Ammon's horn (tissue), 1 donor: ENCODE measurements around the gene RHBDL2.
"Not testable (repeated sequence)": the region's sequence is repeated elsewhere in the genome, so short reads cannot be mapped to it uniquely, and the experiment has no call there.

ENCODE experiments used
- DNase-seq: peaks from one replicate; pipeline ENCODE4 v3.0.0-alpha.2; 2016; ENCODE audit warnings: low spot score

The RHBDL2 gene

DNA sequence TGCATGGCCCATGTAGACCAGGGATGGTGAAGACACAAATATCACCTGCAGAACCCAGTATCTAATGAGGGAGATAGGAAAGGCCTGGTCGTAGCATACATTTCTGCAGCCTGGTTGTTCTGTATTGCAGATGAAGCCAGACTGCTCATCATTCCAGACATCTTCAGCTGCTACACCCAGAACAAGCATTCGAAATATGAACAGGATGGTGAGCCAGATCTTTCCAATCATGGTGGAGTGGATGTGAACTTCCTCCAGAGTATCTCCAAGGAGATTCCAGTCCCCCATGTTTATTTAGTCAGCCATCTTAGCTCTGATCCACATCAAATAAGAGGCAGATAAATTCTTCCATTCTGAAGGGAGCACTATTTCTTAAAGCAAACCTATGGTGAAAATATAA lies 65.8 kb downstream of the RHBDL2 start:
- no peak for DNase-seq

DNA sequence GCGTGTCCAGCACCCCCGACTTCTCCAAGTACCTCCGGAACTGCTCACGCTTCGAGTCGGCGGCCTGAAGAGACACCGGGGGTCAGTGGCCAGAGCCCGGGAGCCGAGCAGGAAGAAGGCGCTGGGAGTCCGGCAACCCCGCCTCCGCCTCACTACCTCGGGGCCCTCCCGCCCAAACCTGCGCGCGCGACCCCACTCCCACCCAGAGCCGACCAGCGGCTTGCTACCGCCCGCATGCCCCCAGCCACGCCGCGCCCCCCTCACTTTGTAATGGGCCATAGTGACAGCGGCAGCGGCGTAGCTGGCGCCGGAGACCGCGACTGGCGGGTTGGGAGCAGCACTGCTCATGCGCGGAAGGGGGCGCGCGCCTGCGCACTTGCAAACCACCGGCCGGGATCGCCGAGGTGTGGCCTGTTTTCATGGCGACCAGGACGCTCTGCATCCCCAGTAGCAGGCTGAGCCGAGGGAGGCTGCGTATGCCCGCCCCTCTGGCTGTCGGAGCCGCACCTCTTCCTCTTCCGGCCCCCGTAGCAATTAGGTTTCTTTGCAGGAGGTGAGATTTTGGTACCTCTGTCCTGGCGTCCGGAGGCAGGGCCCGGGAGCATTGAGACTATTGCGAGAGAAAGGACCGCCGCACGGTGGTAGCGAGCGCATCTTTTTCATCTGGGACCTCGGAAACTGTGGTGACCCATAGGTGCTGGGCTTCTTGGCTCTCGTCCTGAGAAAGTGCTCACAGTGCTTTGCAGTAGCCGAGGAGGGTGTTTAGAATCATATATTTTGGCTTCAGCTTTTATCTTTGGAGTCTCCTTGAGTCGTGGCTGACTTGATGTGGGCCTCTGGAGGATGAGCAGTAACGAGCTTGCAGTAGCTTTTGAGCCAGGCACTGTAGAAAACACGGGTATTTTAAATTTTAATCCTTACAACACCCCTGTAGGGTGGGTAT lies 68.3 kb downstream of the RHBDL2 start, which contains the start of gene MYCBP:
MYCBP (minus strand) TSS at position 322 of the 943 bp plus-strand sequence; CDS start at position 279, 43 bp downstream.
- peak; percentile 99 for DNase-seq

DNA sequence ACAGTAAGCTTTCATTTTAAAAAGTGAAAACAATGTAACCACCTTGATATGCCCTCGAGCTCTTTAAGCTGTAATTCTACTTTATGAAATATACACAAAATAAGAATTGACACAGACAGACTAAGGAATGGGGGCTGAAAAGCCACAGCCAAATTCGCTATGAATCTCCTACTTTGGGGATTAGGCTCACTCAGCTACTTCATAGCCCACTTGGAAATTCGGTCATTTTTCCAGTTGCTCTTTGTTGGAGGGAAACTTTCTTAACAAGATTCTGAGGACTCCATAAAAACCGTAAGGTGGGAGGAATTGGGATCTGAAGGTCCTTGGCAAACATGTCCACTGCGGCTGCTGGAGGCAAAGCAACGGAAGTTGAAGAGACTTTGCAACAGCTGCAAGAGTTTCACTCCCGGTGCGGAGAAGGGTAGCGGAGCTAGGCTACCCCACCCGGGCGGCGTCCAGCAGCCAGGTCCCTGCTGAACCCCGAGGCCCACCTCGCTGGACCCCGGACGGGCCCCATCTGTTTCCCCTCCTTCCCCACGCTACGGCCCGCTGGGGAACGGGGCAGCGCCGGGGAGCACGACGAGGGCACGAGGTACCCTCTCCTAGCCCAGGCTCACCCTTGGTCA lies 69.1 kb downstream of the RHBDL2 start:
- DNase-seq: no peak

DNA sequence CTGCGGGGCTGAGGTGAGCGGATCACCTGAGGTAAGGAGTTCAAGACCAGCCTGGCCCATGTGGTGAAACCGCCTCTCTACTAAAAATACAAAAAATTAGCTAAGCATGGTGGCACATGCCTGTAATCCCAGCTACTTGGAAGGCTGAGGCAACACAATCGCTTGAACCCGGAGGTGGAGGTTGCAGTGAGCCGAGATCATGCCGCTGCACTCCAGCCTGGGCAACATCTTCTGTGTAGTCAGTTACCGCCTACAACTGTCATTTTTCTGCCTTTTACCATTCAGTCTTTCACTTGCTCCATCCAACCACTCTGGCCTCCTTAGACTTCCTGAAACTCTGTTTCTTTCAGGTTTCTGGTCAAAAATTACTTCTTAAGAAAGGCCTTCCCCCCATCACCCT lies 70.6 kb downstream of the RHBDL2 start:
- DNase-seq: no peak

- DNase-seq: no peak
Observed at GRCh38 chr1:38867208-38867607, 74.4 kb downstream of the RHBDL2 start.

DNA sequence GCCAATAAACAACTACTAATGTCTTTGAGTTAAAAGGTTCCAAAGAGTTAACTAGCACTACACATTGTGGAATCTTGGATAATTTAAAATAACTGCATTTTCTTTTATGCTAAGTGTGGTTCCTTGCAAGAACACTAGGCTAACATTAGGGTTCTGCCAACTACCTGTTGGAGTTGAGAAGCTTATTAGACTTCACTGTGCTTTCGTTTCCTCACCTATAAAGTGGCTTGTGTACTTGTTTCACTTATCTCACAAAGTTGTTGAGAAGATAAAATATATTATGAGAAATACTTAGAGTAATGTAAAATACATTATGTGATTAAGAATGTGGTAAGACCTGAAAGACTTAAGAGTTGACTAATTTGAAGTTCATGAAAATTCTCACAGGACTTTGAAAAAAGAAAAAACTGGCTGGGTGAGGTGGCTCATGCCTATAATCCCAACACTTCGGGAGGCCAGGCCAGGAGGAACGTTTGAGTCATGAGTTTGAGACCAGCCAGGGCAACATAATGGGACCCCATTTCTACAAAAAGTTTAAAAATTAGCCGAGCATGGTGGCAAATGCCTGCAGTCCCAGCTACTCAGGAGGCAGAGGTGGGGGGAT lies 76.4 kb downstream of the RHBDL2 start:
- no peak for DNase-seq

- no peak for DNase-seq
Observed at GRCh38 chr1:38860454-38860795, 81.2 kb downstream of the RHBDL2 start.

DNA sequence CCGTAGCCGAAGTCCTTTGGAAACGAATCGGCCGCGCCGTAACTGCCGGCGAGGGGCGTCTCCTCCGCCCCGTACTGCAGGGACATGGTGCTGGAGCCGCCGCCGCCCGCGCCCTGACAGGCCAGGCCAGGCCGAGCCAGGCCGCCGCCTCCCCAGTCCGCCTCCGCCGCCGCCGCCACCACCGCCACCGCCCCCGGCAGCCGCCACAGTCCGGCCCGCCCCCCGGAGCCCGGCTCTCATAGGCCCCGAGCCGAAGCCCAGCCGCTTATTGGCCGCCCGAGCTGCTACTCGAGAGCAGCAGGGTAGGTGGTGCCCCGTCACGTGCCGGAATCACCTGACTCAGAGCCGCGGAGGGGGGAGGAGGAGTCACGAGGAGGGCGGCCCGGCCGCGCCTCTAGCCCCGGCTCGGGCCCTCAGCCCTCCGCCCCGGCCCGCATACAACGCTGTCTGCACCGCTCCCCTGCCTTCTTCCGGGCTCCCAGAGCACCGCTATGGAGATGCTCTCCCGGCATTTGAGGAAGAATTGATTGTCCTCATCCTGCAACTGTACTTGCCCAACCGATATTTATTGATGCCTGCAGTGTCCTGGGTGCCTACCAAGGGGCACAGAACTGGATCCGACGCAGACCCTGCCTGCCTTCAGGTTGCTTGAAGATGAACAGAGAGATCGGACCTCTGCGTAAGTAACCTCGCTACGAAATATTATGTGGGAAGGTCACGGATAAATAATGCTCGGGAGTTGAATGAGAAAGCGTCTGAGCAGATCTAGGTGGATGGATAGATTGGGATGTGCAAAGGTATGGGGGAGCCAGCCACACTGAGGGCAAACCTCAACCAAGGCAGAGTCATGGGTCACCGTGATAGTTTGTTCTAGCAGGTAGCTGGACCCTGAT lies 81.8 kb downstream of the RHBDL2 start, which contains the start of gene RRAGC:
RRAGC (minus strand) TSS at position 212 of the 893 bp plus-strand sequence; CDS start at position 86, 126 bp downstream.
- DNase-seq: peak; percentile 98

DNA sequence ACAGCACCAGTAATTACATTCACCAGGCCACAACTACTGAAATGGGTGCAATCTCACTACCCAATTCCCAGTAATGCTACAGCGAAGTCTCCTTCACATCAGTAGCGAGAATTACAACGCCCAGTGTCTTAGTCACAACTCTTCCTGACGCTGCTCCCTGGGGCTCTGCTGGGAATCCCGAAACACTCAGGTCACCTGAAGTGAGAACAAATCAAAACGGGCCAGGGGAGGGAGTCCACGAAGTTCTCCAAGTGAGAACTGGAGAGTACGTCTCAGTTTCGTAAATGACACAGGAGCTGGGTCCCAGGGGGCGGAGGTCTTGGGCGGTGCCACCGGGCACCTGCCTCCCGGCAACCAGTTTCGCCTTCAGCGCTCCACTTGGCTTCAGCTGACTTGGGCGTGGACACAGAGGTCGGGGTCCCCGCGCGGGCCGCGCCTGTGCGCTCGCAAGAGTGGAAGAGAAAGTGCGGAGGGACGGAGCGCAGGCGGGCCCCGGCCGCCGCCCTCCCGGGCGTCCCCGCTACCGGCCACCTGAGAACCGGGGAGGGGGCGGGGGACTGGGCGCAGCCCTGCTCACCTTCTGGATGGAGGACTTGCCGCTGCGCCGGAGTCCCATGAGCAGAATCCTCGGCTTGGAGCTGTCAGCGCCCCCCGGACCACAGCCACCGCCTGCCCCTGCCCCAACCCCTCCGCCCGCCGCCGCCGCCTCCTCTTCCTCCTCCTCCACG lies 82.6 kb downstream of the RHBDL2 start:
- peak; percentile 16 for DNase-seq

- no peak for DNase-seq
Observed at GRCh38 chr1:38852780-38853179, 88.8 kb downstream of the RHBDL2 start.

DNA sequence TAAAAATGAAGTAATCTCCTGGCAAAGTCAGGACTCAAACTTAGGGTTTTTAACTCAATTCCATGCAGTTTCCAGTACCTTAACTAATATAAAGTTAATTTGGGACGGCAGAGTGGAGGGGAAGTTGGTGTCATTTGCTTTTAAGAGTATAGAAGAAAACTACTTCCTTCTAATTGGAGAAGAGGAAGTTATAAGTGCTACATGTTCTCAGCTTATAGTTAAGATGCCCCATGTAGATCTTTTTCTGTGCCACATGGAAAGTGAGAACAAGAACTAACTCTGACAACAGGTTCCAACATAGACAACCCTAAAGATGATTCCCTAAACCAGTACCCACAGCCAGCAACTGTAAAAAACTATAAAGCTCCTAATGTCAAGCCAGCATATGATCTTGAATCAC lies 93.6 kb downstream of the RHBDL2 start:
- peak; percentile 19 for DNase-seq

DNA sequence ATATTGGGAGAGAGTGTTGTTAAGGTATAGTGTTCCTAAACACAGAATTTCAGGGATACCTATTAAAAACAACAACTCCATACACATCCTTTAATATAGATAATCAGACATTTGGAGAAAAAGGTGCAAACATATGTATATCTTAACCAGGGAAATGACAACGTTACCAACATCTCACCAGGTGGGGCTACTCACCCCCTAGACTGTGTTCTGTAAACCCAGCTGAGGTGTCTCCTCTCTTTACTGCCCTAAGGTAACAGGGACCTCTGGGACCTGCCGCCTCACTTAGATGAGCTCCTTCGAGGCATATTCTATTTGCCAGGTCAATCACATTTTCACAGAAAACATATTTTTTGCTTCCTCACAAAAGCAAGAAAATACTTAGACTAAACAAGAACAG lies 95.4 kb downstream of the RHBDL2 start:
- no peak for DNase-seq

- DNase-seq: not testable (repeated sequence)
Observed at GRCh38 chr1:38845088-38845487, 96.5 kb downstream of the RHBDL2 start.

DNA sequence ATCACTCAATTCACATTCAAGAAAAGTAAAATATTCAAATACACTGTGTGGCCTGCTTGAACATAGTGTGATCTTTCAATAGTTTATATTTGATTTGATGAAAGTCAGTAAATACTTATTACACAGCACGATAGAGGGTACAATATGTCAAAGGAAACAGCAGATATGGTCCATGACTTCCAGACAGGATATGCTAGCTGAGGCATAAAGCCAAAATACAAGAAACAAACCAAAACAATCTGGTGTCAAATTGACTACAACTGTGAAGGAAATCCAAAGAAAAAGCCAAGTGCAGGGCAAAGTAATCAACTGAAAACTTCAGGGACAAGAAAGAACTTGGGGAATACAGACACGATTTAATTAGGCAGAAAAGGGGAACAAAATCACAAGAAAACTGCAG lies 101.3 kb downstream of the RHBDL2 start:
- DNase-seq: no peak

GRCh38 chr1:38839363-38839762 lies 102.3 kb downstream of the RHBDL2 start:
- DNase-seq: no peak

- not testable (repeated sequence) for DNase-seq
Observed at GRCh38 chr1:38836316-38836715, 105.3 kb downstream of the RHBDL2 start.
